ENCODE data around the gene VPS37C. TPM values are rescaled to one million over a fixed set of nuclear protein-coding genes. Genes with fewer than 3 reads are reported as not detected.
"Not testable (repeated sequence)": the region's sequence is repeated elsewhere in the genome, so short reads cannot be mapped to it uniquely, and the experiment has no call there.

The VPS37C gene
- total and polyA plus RNA-seq, 7 donors: 8.6 to 25.4 (median 18.6) TPM

- WGBS, 2 donors: 86% methylated on average over 8 of the region's 8 CpGs
- no peak for DNase-seq
- TF ChIP-seq POLR2A (IDR thresholded peaks at IDR 0.05) (no peak), POLR2AphosphoS5 (IDR thresholded peaks at IDR 0.05) (no peak), EP300 (IDR thresholded peaks at IDR 0.05) (no peak), CTCF (IDR thresholded peaks at IDR 0.05) (no peak)
- Histone ChIP-seq H3K27ac (no peak overlapping the region), H3K9me3 (no peaks in the 10 kb centered on the region), H3K4me3 (no peak overlapping the region), H3K4me1 (no peaks in the 10 kb centered on the region), H3K27me3 (no peaks in the 10 kb centered on the region), H3K36me3 (no peaks in the 10 kb centered on the region)
- intact Hi-C loops (cut with DNase I): loop anchor here (2.0 kb wide), 2 partner anchors 60 to 356 kb away; no protein-coding TSS in a partner anchor
Observed at GRCh38 chr11:61186504-61186903, 25.3 kb upstream of the VPS37C start.

GRCh38 chr11:61183645-61184044, 22.4 kb upstream of the VPS37C start:
- Histone ChIP-seq H3K4me1 (no peaks in the 10 kb centered on the region), H3K9me3 (no peaks in the 10 kb centered on the region), H3K27ac (no peak overlapping the region), H3K4me3 (no peak overlapping the region), H3K36me3 (no peaks in the 10 kb centered on the region), H3K27me3 (no peaks in the 10 kb centered on the region)
- peak; percentile 4 for DNase-seq
- TF ChIP-seq POLR2AphosphoS5 (IDR thresholded peaks at IDR 0.05) (no peak), CTCF (IDR thresholded peaks at IDR 0.05) (no peak), EP300 (IDR thresholded peaks at IDR 0.05) (no peak), POLR2A (IDR thresholded peaks at IDR 0.05) (no peak)
- intact Hi-C loops (cut with DNase I): no loop called here
- 70 to 84% methylated on average over 4 of the region's 4 CpGs for WGBS, 2 donors

GRCh38 chr11:61181489-61181888, 20.3 kb upstream of the VPS37C start:
- H3K4me3 ChIP-seq: no peak overlapping the region
- 95 to 98% methylated on average over 4 of the region's 4 CpGs for WGBS, 2 donors
- no peak for DNase-seq
- no peaks in the 10 kb centered on the region for H3K9me3 ChIP-seq
- no peaks in the 10 kb centered on the region for H3K4me1 ChIP-seq
- no peak overlapping the region for H3K27ac ChIP-seq
- H3K27me3 ChIP-seq: no peaks in the 10 kb centered on the region
- no peak for TF ChIP-seq EP300 (IDR thresholded peaks at IDR 0.05)
- H3K36me3 ChIP-seq: no peaks in the 10 kb centered on the region
- intact Hi-C loops (cut with DNase I): no loop called here

- H3K27me3 ChIP-seq; H3K4me3 ChIP-seq; H3K4me1 ChIP-seq; H3K27ac ChIP-seq; intact Hi-C loops (cut with DNase I); H3K9me3 ChIP-seq; H3K36me3 ChIP-seq; DNase-seq: not testable (repeated sequence)
- WGBS, 2 donors: 96 to 98% methylated on average over 6 of the region's 6 CpGs
Observed at GRCh38 chr11:61180205-61180604, 19.0 kb upstream of the VPS37C start.

- 71 to 80% methylated on average over 6 of the region's 6 CpGs for WGBS, 2 donors
- Histone ChIP-seq H3K9me3 (no peaks in the 10 kb centered on the region), H3K36me3 (no peaks in the 10 kb centered on the region), H3K27me3 (no peaks in the 10 kb centered on the region), H3K4me3 (no peak overlapping the region), H3K4me1 (no peaks in the 10 kb centered on the region), H3K27ac (no peak overlapping the region)
- intact Hi-C loops (cut with DNase I): no loop called here
- no peak for DNase-seq
- TF ChIP-seq EP300 (IDR thresholded peaks at IDR 0.05): no peak
- no peak for TF ChIP-seq POLR2AphosphoS5 (IDR thresholded peaks at IDR 0.05)
- no peak for TF ChIP-seq CTCF (IDR thresholded peaks at IDR 0.05)
- TF ChIP-seq POLR2A (IDR thresholded peaks at IDR 0.05): no peak
Observed at GRCh38 chr11:61176446-61176845, 15.2 kb upstream of the VPS37C start.

- WGBS, 2 donors: 72 to 82% methylated on average over 6 of the region's 6 CpGs
- Histone ChIP-seq H3K9me3 (no peaks in the 10 kb centered on the region), H3K27me3 (no peaks in the 10 kb centered on the region), H3K36me3 (no peaks in the 10 kb centered on the region), H3K27ac (no peak overlapping the region), H3K4me1 (no peaks in the 10 kb centered on the region), H3K4me3 (no peak overlapping the region)
- intact Hi-C loops (cut with DNase I): no loop called here
- TF ChIP-seq EP300 (IDR thresholded peaks at IDR 0.05) (no peak), CTCF (IDR thresholded peaks at IDR 0.05) (no peak), POLR2A (IDR thresholded peaks at IDR 0.05) (no peak), POLR2AphosphoS5 (IDR thresholded peaks at IDR 0.05) (no peak)
- peak; percentile 44 for DNase-seq
Observed at GRCh38 chr11:61174949-61175348, 13.7 kb upstream of the VPS37C start.
